ENCODE results near the gene TCF4. TPM values are rescaled to one million over a fixed set of nuclear protein-coding genes. Genes with fewer than 3 reads are reported as not detected.

TCF4 gene
- total RNA-seq, 1 experiment from 2014 or later, result 0.42 TPM

DNA sequence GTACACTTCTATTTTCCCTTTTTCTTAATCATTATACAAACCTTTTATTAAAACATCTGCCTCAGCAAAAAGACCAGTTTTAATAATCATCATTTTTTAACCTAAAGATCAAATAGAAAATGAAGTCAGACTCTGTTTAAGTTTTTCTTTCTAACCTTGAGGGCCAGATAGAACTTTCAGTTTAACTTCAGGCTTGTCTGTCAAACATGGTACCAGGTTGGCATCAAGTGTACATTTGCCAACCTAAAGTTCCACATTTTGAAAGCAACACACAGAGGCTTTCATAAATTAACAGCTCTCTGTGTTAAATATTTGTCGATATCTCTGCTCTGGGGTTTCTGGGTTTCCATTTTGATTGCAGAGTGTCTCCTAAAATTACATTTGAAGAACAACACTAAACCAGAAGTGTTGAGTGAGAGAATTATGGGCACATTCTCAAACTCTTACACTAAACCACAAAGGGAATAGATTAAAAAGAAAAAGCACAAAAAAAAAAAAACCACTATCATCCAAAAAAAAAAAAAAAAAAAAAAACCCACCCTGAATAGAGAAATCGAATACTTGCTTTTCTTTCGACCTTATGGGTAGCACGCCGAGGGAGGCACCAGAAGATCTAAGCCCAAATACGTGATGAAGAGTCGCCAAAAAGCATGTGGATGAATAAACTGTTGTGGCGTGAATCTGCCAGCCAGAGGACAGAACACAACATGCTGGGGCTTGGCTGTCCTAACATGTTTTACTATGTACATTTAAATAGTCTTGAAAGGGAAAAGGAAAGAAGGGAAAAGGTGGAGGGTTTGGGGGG lies 166.2 kb downstream of the TCF4 start:
- RAD21 ChIA-PET (ENCODE audit: low non-redundant PET in 1 of 2, low total read pairs in 2 of 2, uncharacterized antibody in 2 of 2, unreplicated experiment in 2 of 2), result no interaction called here

DNA sequence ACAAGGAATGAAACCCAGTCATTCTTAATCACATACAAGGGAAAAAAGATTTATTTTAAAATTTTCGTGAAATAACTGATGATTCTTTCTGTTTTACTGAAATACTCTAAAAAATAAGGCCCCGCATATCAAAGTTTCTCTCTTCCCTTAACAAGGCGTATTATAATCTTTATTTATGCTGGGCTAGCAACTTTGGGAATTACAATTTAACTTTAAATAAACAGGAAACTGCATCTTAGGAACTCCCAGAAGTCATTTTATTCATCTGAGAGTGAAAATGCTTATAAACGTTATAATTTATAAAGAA lies 166.7 kb downstream of the TCF4 start:
- intact Hi-C loops (cut with micrococcal nuclease), result no loop called here
- no peaks in the 10 kb centered on the region; a peak in 1 of 4 replicates for H3K9me3 ChIP-seq (ENCODE audit: control insufficient read depth in 1 of 2, insufficient read depth in 1 of 2, low read depth in 1 of 2, low read length in 2 of 2)
- ChIA-PET POLR2A (no interaction called here), CTCF (no interaction called here), RAD21 (ENCODE audit: low non-redundant PET in 1 of 2, low total read pairs in 2 of 2, uncharacterized antibody in 2 of 2, unreplicated experiment in 2 of 2) (no interaction called here)
- H3K9me2 ChIP-seq (ENCODE audit: insufficient read depth), result no peaks in the 10 kb centered on the region
- no peaks in the 10 kb centered on the region for H3K79me2 ChIP-seq (ENCODE audit: insufficient read depth, low read length)
- no peaks in the 10 kb centered on the region for H3K4me1 ChIP-seq (ENCODE audit: control insufficient read depth in 1 of 2, insufficient read depth in 2 of 2, low read length in 2 of 2)
- no peaks in the 10 kb centered on the region for H3K27me3 ChIP-seq (ENCODE audit: insufficient read depth, low read length)
- no peaks in the 10 kb centered on the region for H4K20me1 ChIP-seq (ENCODE audit: insufficient read depth)
- ATAC-seq, result no peak
- H3K9ac ChIP-seq (ENCODE audit: low read length), result no peak overlapping the region
- no peak overlapping the region for H3K27ac ChIP-seq (ENCODE audit: low read depth, low read length)
- no peak overlapping the region for H2AFZ ChIP-seq (ENCODE audit: low read depth, low read length, poor library complexity, severe bottlenecking)
- no peaks in the 10 kb centered on the region for H3K36me3 ChIP-seq (ENCODE audit: control insufficient read depth in 1 of 2, insufficient read depth in 2 of 2, low read length in 2 of 2)
- DNase-seq (ENCODE audit: low read depth, low spot score), result no peak
- no peak overlapping the region for H3K4me2 ChIP-seq (ENCODE audit: low read length)
- no TSS peak for BruUV-seq (replicated peaks)
- no peak overlapping the region for H3K4me3 ChIP-seq (replicated peaks in 1 of 2; ENCODE audit: low read depth in 1 of 2, low read length in 2 of 2)
- no peak for TF ChIP-seq POLR2A (IDR thresholded peaks at IDR 0.05; ENCODE audit: borderline replicate concordance, extremely low read depth, insufficient read depth, insufficient read length)
- TF ChIP-seq, protein P1, sequence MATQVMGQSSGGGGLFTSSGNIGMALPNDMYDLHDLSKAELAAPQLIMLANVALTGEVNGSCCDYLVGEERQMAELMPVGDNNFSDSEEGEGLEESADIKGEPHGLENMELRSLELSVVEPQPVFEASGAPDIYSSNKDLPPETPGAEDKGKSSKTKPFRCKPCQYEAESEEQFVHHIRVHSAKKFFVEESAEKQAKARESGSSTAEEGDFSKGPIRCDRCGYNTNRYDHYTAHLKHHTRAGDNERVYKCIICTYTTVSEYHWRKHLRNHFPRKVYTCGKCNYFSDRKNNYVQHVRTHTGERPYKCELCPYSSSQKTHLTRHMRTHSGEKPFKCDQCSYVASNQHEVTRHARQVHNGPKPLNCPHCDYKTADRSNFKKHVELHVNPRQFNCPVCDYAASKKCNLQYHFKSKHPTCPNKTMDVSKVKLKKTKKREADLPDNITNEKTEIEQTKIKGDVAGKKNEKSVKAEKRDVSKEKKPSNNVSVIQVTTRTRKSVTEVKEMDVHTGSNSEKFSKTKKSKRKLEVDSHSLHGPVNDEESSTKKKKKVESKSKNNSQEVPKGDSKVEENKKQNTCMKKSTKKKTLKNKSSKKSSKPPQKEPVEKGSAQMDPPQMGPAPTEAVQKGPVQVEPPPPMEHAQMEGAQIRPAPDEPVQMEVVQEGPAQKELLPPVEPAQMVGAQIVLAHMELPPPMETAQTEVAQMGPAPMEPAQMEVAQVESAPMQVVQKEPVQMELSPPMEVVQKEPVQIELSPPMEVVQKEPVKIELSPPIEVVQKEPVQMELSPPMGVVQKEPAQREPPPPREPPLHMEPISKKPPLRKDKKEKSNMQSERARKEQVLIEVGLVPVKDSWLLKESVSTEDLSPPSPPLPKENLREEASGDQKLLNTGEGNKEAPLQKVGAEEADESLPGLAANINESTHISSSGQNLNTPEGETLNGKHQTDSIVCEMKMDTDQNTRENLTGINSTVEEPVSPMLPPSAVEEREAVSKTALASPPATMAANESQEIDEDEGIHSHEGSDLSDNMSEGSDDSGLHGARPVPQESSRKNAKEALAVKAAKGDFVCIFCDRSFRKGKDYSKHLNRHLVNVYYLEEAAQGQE (IDR thresholded peaks at IDR 0.05; ENCODE audit: low read depth), result no peak
- TF ChIP-seq EZH2 (IDR thresholded peaks at IDR 0.05), result no peak
- no peak for TF ChIP-seq RAD21 (IDR thresholded peaks at IDR 0.05; ENCODE audit: low read depth)
- TF ChIP-seq, protein P2, sequence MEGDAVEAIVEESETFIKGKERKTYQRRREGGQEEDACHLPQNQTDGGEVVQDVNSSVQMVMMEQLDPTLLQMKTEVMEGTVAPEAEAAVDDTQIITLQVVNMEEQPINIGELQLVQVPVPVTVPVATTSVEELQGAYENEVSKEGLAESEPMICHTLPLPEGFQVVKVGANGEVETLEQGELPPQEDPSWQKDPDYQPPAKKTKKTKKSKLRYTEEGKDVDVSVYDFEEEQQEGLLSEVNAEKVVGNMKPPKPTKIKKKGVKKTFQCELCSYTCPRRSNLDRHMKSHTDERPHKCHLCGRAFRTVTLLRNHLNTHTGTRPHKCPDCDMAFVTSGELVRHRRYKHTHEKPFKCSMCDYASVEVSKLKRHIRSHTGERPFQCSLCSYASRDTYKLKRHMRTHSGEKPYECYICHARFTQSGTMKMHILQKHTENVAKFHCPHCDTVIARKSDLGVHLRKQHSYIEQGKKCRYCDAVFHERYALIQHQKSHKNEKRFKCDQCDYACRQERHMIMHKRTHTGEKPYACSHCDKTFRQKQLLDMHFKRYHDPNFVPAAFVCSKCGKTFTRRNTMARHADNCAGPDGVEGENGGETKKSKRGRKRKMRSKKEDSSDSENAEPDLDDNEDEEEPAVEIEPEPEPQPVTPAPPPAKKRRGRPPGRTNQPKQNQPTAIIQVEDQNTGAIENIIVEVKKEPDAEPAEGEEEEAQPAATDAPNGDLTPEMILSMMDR (IDR thresholded peaks at IDR 0.05 in 2 of 3, conservative IDR thresholded peaks at IDR 0.05 in 1 of 3; ENCODE audit: borderline replicate concordance in 1 of 3, insufficient read depth in 1 of 3, low read depth in 2 of 3, low read length in 2 of 3), result no peak
- TF ChIP-seq CBX3 (IDR thresholded peaks at IDR 0.05; ENCODE audit: low read depth), result no peak
- no peak for TF ChIP-seq ZFX (IDR thresholded peaks at IDR 0.05)
- TF ChIP-seq, protein P3, sequence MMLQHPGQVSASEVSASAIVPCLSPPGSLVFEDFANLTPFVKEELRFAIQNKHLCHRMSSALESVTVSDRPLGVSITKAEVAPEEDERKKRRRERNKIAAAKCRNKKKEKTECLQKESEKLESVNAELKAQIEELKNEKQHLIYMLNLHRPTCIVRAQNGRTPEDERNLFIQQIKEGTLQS (IDR thresholded peaks at IDR 0.05), result no peak

More for the DNA sequence above, 166.2 kb downstream of the TCF4 start:
- Histone ChIP-seq H3K9me2 (ENCODE audit: insufficient read depth) (no peaks in the 10 kb centered on the region), H3K4me2 (ENCODE audit: low read length) (no peak overlapping the region), H3K9me3 (ENCODE audit: control insufficient read depth in 1 of 2, insufficient read depth in 1 of 2, low read depth in 1 of 2, low read length in 2 of 2) (no peaks in the 10 kb centered on the region; a peak in 1 of 4 replicates), H3K27ac (ENCODE audit: low read depth, low read length) (no peak overlapping the region), H2AFZ (ENCODE audit: low read depth, low read length, poor library complexity, severe bottlenecking) (no peak overlapping the region), H3K4me1 (ENCODE audit: control insufficient read depth in 1 of 2, insufficient read depth in 2 of 2, low read length in 2 of 2) (no peaks in the 10 kb centered on the region), H3K9ac (ENCODE audit: low read length) (no peak overlapping the region), H3K4me3 (replicated peaks in 1 of 2; ENCODE audit: low read depth in 1 of 2, low read length in 2 of 2) (no peak overlapping the region), H3K79me2 (ENCODE audit: insufficient read depth, low read length) (no peaks in the 10 kb centered on the region), H4K20me1 (ENCODE audit: insufficient read depth) (no peaks in the 10 kb centered on the region), H3K27me3 (ENCODE audit: insufficient read depth, low read length) (no peaks in the 10 kb centered on the region), H3K36me3 (ENCODE audit: control insufficient read depth in 1 of 2, insufficient read depth in 2 of 2, low read length in 2 of 2) (no peaks in the 10 kb centered on the region)
- ATAC-seq (no peak), DNase-seq (ENCODE audit: low read depth, low spot score) (no peak)
- POLR2A ChIA-PET, result no interaction called here
- TF ChIP-seq JUND (IDR thresholded peaks at IDR 0.05) (no peak), YY1 (IDR thresholded peaks at IDR 0.05; ENCODE audit: extremely low read depth, insufficient replicate concordance, low read depth, low read length) (no peak), EGR1 (IDR thresholded peaks at IDR 0.05; ENCODE audit: low read depth) (no peak), CBX3 (IDR thresholded peaks at IDR 0.05; ENCODE audit: low read depth) (no peak), TCF7L2 (IDR thresholded peaks at IDR 0.05; ENCODE audit: borderline replicate concordance, extremely low read depth, insufficient read depth, insufficient read length) (no peak), FOSL1 (IDR thresholded peaks at IDR 0.05; ENCODE audit: low read depth) (no peak), POLR2A (IDR thresholded peaks at IDR 0.05; ENCODE audit: borderline replicate concordance, extremely low read depth, insufficient read depth, insufficient read length) (no peak), ELF1 (IDR thresholded peaks at IDR 0.05; ENCODE audit: borderline replicate concordance, low read depth) (no peak), POLR2AphosphoS5 (IDR thresholded peaks at IDR 0.05; ENCODE audit: low read depth, low read length) (no peak), SRF (IDR thresholded peaks at IDR 0.05; ENCODE audit: low read depth) (no peak)
- TF ChIP-seq, protein P4, sequence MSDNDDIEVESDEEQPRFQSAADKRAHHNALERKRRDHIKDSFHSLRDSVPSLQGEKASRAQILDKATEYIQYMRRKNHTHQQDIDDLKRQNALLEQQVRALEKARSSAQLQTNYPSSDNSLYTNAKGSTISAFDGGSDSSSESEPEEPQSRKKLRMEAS (IDR thresholded peaks at IDR 0.05), result no peak
- TF ChIP-seq, protein P3 (IDR thresholded peaks at IDR 0.05), result no peak
- CTCF ChIA-PET, result no interaction called here
- intact Hi-C loops (cut with micrococcal nuclease), result no loop called here
- BruUV-seq (replicated peaks), result no TSS peak
